GM04503 (cell line): ENCODE measurements around the gene PPM1J.

Experiments used
- DNase-seq: peaks from one replicate; pipeline ENCODE4 v3.0.0-alpha.2; 2012; ENCODE audit warnings: low read depth

The PPM1J gene

DNA sequence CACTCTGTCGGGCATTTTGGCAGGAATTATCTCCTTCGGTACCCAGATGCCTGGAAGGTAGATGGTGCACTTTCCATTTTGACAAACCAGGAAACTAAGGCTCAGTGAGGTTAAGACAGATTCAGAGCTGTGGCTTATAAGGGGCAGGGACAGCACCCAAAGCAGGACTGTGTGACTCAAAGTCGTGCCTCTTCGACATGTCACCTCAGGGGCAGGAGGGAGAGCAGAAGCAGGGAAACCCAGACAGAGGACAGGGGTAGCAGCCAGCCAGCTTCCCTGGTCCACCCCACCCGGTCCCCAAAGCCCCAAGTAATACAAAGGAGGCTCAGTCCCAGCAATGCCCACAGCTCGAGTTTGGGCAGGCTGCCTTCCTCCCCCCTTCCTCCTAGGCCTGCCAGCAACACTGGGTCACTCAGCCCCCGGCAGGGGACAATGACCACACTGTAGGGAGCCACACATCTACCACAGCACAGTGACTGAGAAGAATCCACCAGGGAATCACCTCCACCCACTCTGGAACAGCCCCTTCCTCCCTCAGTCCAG lies 10.7 kb downstream of the PPM1J start:
- DNase-seq: no peak

DNA sequence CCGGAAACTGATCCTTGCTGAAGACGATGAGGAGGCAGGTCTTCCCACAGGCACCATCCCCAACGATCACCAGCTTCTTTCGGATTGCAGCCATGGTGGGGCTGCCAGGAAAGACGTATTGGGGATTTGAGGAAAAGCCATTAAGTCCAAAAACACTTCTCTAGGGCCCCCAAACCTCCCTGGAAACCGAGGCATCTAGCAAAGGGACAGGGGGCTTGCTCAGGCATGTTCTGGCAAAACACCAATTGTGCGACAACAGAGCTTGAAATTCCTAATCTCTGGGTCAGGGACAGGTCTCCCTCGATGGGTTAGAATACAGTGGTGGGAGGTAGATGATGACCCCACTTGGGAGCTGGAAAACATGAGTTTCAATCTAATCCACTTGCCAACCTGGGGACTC lies 11.4 kb downstream of the PPM1J start:
- no peak for DNase-seq

DNA sequence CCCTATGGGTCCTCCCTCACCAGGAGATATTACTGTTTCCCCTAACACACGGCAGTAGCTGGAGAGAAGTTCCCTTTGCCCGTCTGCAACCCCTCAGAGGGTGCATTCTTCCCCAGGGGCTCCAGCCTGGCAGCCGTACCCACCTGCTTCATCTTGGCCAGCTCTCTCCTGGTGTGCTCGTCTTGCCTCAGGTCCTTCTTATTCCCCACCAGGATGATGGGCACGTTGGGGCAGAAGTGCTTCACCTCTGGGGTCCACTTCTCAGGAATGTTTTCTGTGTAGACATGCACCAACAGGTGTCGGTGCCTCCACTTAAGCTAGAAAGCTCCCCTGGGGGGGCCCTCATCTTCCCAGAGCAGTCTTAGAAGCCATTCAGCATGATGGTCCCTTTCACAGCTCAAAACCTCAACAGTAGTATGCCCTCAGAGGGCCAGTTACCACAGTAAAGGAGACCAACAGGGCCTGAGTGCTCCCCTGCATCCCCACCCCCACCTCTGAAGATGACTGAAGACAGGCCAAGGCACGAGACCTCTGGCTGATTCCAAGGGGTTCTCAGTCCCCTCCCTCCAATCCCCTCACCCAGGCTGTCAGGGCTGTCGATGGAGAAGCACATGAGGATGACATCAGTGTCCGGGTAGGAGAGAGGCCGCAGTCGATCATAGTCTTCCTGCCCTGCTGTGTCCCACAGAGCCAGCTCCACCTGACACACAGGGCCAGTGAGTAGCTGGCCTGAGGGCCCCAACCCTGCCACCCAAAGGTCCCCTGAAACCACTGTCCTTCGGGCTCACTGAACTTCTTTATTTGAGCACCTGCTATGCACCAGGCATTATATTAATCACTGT lies 12.5 kb downstream of the PPM1J start:
- DNase-seq: no peak

DNA sequence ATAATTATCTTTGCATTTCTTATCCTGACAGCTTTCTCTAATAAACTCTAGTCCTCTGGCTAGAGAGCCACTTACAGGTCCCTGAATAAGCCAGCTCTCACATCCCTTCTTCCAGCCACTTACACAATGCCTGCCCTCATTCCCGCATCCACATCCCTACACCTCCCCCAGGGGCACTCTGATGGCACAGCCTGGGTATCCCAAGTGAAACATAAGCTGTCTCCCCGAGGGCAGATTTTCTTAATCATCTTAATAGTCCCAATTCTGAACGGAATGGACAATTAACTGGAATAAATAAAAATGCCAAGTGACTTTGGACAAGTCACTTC lies 13.1 kb downstream of the PPM1J start:
- DNase-seq: no peak

DNA sequence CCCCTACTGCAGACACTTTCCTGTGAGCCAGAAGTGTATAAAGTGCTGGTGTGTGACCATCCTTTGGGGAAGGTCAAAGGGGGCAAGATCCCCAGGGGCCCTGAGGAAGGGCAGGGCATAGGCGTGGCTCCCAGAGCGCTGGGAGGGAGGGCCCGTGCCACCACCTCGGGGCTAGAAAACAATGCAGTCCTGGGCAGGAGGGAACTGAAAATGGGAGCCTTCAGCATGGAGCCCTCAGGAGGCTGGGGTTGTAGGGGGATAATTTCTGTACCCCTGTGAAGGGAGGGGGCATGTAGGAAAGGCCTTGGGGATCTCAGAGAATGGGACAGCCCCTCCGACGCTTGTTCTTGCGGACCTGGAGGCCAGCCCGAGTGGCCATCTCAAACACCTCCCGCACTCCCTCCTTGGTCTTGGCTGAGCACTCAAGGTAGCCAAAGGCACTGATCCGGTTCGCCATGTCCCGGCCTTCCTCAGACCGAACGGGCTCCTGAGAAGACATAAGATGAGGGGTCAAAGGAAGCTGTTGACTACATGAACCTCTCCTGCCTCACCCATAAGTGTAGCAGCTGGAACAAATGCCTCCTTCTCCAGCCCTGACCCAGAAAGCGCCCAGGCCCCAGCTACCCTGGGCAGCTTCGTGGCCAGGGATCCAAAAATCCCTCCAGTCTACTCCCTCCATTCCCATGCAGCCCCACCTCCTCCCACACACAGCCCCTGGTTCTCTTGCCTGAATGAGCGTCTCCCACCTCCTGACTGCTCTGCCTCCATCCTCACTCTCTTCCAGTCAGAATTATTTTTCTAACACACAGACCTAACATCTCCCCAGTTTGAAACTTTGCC lies 13.7 kb downstream of the PPM1J start:
- DNase-seq: no peak

DNA sequence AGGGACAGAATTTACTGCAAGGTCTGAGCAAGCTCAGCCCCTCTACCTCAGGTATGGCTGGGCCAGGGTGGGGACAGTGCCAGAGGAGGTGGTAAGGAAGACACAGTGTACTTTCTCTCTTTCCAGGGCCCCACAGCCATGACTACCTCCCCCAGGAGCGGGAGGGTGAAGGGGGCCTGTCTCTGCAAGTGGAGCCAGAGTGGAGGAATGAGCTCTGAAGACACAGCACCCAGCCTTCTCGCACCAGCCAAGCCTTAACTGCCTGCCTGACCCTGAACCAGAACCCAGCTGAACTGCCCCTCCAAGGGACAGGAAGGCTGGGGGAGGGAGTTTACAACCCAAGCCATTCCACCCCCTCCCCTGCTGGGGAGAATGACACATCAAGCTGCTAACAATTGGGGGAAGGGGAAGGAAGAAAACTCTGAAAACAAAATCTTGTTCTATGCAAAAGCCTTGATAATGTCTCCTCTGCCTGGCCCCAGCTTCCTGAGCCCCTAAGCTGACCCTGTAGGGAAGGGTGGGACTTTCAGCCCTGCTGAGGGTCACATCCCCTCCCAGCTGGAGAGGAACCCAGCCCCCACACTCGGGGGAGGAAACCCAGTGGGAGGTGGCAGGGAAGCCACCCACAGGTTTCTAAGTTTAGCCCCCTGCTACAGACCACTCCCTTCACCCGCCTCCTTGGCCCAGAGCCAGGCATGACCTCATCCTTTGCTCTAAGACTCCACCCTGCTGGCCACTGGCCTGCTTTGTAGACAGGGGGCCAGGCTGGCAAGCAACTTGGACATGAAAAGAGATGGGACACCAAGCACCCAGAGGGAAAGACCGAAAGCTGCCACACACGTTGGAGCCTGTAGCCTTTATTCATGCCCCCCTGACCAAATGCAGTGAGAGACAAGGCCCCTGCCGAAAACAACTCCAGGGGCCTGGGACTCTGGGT lies 14.6 kb downstream of the PPM1J start:
- peak; percentile 55 for DNase-seq

DNA sequence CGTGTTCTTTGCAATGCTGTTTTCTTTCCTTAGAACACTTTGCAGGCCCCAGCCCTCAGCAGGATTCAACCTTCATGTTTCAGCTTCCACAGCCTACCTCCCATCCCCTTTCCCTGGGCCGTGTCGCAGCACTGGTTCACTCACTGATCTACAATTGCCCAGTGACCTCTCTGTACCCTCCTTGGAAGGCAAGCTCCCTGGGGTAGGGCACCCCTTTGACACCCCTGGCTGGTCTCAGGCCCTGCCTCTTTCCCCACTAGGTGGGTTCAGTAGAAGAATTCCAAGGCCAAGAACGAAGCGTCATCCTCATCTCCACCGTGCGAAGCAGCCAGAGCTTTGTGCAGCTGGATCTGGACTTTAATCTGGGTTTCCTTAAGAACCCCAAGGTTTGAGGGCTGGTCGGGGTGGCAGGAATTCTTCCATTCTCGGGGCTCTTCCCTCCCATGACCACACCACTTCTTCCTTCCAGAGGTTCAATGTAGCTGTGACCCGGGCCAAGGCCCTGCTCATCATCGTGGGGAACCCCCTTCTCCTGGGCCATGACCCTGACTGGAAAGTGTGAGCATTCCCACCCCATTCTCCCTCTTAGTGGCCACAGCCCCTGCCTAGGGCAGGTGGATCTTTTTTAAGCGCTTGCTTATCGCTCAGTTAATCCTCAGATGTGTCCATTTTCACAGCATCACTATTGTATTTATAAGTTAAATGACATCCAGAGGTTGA lies 15.5 kb downstream of the PPM1J start:
- DNase-seq: no peak

DNA sequence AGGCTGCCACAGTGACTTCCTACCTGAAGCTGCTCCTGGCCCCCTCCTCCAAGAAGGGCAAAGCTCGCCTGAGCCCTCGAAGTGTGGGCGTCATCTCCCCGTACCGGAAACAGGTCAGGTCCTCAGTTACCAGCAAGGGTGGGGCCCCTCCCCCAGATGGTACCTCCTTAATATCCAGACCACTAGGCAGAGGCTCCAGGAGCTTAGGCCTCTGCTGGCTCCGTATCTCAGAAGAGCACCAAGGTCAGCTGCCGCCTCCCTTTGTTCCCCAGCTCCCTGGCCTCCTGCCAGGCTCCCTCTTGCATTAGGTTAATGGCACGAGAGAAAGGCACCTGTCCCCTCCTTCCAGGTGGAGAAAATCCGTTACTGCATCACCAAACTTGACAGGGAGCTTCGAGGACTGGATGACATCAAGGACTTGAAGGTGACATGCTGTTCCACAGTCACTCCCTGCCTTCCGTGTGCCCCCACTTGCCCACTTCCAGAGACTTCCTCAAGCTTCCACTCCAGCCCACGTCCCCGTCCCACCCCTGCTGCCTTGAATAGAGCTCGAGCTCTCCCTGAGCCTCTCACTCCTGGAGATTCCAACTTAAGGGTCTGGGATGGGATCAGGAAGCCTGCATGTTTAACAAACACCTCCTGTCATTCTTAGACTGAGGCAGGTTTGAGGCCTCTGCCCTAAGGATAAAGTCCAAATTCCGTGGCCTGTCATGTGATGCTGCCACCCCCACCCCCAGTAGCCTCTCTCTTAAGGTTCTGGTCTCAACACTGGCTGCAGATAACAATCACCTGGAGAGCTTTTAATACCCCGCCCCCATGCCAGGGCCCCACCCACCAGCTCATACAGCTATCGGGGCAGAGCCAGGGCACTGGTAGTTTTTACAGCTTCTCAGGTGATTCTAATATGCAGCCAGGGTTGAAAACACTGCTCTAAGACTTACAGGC lies 16.5 kb downstream of the PPM1J start:
- DNase-seq: no peak

DNA sequence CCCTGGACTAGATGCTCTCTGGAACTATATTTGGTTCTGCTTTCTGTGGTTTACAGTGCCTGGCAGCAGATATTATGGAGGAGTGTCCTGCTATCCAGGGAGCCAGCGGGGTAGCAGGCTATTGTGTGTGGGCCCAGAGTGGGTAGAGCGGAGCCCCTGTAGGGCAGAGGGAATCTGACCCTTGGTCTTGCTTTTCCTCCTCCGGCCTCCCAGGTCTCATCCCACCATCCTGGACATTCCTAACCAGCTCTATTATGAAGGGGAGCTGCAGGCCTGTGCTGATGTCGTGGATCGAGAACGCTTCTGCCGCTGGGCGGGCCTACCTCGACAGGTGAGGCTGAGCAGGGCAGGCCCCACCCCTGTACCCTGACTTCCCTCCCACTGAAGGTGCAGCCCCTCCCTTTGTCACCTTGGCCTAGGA lies 17.3 kb downstream of the PPM1J start:
- no peak for DNase-seq

DNA sequence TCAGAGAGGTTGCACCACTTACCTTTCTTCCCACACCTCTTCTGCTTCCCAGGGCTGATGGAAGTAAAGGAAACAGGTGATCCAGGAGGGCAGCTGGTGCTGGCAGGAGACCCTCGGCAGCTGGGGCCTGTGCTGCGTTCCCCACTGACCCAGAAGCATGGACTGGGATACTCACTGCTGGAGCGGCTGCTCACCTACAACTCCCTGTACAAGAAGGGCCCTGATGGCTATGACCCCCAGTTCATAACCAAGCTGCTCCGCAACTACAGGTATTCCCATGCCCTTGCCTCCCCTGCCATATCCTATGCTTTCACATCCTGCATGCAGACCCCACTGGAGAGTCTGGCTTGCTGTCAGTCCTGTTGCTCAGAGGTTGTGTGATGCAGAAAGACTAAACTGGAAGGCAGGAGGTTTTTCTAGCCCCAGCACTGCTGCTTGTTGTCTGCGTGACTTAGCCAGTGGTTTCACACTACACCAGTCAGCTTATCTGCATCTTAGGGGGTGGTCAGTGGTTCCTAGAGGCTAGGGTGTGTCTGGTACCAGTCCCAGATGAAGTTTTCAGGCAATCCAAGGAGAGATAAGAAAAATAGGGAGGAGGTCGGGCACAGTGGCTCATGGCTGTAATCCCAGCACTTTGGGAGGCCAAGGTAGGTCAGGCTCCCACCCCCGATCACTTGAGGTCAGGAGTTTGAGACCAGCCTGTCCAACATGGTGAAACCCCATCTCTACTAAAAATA lies 18.4 kb downstream of the PPM1J start:
- DNase-seq: no peak

DNA sequence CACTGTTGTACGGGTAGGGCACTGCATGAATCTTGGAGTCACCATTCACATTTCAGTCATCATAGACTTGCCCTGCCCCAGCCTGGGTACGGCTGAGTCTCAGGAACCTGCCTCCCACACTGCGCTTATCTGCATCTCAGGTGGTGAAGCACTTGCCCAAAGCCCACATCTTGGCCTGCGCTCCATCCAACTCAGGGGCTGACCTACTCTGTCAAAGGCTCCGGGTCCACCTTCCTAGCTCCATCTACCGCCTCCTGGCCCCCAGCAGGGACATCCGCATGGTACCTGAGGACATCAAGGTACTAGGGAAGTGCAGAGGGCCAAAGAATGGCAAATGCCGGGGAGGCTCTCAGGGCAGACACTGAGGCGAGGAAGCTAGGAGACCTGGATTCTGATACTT lies 19.9 kb downstream of the PPM1J start:
- no peak for DNase-seq

DNA sequence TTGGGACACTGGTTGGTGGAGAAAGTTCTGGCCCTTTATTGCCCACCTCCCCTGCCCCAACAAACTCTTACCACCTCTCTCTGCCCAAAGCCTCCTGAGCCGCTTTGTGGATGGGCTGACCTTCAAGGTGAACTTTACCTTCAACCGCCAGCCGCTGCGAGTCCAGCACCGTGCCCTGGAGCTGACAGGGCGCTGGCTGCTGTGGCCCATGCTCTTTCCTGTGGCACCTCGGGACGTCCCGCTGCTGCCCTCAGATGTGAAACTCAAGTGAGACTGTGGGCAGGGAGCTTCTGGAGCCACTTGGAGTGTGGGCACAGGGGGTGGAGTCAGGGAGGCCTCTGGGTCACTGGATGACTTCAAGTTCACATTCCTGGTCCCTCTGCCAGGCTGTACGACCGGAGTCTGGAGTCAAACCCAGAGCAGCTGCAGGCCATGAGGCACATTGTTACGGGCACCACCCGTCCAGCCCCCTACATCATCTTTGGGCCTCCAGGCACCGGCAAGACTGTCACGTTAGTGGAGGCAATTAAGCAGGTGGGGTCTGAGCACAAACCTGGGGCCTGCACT lies 20.7 kb downstream of the PPM1J start:
- DNase-seq: no peak

DNA sequence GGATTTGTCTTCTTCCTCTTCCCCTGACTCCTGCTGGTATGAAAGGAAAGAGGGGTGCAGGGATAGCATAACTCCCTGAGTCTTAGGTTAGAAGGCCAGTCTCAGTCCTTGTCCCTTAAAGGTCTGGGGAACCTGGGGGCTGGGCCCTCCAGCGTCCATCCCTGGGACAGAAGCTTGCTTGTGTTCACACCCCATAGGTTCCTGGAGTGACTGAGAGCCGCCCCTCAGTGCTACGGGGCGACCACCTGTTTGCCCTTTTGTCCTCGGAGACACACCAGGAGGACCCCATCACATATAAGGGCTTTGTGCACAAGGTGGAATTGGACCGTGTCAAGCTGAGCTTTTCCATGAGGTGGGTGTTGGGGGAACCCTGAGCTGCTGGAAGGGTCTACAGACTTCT lies 21.3 kb downstream of the PPM1J start:
- DNase-seq: no peak

DNA sequence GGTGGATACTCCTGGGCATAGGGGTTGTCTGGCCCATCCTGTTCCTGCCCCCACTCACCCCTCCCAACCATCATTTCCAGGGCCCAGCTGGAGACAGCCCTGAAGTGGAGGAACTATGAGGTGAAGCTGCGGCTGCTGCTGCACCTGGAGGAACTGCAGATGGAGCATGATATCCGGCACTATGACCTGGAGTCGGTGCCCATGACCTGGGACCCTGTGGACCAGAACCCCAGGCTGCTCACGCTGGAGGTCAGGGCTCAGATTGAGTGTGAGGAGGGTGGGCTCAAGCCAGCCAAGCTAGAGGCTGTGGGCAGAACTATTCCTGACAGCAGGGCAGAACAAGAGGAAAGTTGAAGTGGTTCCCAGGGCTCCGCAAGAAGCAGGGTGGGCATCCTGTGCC lies 22.5 kb downstream of the PPM1J start:
- no peak for DNase-seq

DNA sequence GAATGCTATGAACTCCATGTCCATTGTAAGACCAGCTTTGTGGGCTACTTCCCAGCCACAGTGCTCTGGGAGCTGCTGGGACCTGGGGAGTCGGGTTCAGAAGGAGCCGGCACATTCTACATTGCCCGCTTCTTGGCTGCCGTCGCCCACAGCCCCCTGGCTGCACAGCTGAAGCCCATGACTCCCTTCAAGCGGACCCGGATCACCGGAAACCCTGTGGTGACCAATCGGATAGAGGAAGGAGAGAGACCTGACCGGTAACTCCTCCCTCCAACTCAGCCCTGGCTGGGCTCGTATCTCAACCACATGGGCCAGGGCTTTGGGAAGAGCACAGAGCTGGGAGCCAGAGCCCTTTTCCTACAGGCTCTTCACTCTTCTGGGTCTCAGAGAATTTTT lies 25.3 kb downstream of the PPM1J start:
- DNase-seq: no peak

DNA sequence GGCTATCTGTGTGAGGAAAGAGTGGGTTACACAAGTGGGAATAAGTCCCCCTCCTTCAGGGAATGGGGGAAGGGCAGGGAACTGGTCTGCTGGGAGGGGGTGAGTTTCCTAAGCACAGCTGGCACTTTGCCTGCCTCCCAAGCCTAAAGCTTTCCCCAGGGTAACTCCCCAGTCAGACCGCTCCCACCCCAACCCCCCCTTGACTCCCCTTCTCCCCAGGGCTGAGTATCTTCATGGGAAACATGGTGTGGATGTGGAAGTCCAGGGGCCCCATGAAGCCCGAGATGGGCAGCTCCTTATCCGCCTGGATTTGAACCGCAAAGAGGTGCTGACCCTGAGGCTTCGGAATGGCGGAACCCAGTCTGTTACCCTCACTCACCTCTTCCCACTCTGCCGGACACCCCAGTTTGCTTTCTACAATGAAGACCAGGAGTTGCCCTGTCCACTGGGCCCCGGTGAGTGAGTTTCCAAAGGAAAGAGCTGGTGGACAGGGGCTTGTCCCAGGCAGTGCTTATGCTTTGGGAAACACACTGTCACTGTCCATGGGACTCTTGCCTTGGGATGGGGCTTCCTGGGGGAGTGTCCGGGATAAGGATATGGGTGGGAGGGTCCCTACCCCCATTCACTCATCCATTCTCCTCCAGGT lies 25.8 kb downstream of the PPM1J start:
- DNase-seq: no peak

DNA sequence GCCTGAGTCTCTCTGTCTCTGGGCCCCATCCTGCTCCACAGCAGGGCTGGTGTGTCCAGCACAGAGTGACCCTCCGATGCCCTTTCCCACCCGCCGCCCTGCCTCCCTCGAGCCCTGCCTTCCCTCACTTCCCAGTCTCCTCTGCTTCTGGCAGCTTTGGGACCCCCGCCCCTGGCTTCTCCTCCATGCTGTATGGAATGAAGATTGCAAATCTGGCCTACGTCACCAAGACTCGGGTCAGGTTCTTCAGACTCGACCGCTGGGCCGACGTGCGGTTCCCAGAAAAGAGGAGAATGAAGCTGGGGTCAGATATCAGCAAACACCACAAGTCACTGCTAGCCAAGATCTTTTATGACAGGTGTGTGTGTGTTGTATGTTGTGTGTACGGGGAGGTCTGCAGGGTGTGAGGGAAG lies 26.3 kb downstream of the PPM1J start:
- DNase-seq: no peak

DNA sequence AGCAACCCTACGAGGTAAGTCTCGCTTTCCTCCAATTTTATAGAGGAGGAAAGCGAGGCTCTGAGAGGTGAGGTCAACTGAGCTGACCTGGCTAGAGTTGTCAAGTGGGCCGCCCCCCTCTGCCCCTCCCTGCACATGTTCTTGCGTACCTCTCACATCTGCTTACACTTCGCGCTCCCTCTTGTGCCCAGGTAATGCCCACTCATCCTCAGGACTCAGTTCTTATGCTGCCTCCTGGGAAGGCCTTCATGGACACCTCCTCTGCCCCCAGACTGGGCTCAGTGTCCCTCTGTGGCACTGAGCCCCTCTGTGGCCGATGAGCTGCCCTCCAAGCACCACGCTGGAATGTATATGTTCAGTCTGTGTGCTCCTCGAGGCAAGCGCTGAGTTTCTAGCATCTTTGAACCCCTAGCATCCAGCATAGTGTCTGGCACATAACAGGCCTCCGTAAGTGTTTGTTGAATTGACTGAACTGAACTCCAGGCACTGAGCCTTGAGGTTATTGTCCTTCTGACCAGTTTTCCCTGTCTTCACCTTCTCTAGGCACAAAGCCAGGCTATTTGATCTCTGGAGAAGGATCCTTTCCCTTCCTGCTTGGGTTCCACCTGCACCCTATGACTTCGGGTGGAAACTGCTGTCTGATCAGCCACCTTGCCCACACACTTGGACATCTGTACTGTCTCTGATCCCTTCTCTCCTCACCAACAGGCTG lies 27.2 kb downstream of the PPM1J start:
- no peak for DNase-seq
